Coronary artery (tissue), 2 donors: ENCODE results near the gene RBBP8NL.

Experiments
- DNase-seq: peaks from one replicate; pipeline ENCODE4 v3.0.0-alpha.2; 2017; ENCODE audit warnings: low spot score
- H3K27ac ChIP-seq, 2 donors: fragments of 200-600 bp; sonication (generic); one replicate each; pipeline ENCODE4 v1.5.1; 2016 to 2019
- H3K4me3 ChIP-seq: fragments of 200-600 bp; sonication (generic); 2 replicates; pipeline ENCODE4 v1.5.1; 2016; ENCODE audit warnings: mild to moderate bottlenecking, moderate library complexity
- TF ChIP-seq, protein P1 (sequence below): fragments of 200-600 bp; sonication (generic); IDR thresholded peaks from one replicate; pipeline ENCODE4 v1.5.1; 2019; ENCODE audit warnings: antibody characterized with exemption

RBBP8NL gene

DNA sequence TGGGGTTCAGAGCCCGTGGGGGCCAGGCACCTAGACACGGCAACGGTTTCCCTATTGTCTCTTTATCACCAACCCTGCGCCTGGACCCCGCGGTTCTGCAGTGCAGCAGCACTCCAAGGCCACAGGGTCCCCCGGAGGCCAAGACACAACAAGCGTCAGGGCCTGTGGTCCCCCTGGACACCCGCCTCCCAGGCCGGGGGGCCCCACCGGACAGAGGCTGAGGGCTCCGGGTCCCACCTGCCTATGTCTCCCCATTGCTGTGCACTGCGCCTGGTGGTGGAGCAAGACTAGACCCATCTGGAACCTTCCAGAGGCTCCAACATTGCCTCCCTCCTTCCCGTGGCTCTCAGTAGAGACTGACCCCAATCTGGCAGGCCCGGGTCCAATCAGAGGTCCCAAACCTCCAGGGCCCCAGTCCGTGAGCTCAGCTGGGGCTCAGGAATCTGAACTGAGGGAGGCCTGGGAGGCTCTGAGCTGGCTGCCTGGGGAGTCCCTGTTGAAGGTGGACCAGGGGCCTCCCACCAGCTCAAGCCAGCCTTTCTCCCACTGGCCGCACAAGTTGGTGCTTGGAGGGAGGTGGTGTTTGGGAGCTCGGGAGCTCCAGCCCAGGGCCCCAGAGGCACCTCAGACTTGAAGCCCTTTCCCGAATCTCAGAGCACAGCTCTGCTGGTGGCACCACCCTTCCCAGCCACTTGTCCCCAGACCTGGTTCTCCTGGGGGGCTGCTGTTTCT, 39.6 kb upstream of the RBBP8NL start:
- Histone ChIP-seq H3K27ac (no peak overlapping the region), H3K4me3 (no peak overlapping the region)
- no peak for DNase-seq
- TF ChIP-seq, protein P1, sequence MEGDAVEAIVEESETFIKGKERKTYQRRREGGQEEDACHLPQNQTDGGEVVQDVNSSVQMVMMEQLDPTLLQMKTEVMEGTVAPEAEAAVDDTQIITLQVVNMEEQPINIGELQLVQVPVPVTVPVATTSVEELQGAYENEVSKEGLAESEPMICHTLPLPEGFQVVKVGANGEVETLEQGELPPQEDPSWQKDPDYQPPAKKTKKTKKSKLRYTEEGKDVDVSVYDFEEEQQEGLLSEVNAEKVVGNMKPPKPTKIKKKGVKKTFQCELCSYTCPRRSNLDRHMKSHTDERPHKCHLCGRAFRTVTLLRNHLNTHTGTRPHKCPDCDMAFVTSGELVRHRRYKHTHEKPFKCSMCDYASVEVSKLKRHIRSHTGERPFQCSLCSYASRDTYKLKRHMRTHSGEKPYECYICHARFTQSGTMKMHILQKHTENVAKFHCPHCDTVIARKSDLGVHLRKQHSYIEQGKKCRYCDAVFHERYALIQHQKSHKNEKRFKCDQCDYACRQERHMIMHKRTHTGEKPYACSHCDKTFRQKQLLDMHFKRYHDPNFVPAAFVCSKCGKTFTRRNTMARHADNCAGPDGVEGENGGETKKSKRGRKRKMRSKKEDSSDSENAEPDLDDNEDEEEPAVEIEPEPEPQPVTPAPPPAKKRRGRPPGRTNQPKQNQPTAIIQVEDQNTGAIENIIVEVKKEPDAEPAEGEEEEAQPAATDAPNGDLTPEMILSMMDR, result no peak

DNA sequence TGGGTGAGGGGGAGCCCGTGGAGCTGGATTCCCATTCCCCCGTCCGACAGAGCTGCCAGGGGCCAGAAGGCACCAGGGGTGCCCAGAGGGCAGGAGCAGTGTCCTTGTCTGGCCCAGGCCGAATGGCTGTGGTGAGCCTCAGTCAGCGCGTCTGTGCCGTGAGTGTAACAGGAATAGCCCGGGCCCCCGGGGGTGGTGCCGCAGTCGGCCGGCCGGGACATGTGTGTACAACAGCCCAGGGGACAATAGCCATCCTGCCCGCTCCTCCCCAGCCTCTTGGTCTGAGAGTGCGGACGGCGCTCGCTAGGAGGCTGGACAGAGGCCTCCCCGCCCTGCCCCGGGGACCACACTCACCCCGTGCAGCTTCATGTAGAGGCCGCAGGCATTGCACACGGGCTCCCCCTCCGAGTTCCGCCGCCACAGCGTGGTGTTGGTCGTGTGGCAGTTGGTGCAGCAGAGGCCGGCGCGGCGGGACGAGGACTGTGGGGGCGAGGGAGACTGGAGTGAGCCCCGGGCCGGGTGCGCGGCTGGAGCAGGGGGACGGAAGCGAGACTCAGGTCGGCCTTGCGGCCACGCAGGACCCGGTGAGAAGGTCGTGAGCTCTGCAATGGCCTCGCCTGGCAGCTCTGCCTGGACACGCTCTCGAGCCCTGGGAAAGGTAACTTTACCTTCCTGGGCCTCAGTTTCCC, 38.9 kb upstream of the RBBP8NL start:
- Histone ChIP-seq H3K4me3 (no peak overlapping the region), H3K27ac (no peak overlapping the region)
- no peak for DNase-seq
- TF ChIP-seq, protein P1, result no peak

- TF ChIP-seq, protein P1, result no peak
- DNase-seq, result no peak
- Histone ChIP-seq H3K4me3 (no peak overlapping the region), H3K27ac (no peak overlapping the region)
Measured at GRCh38 chr20:62464990-62465389, 37.7 kb upstream of the RBBP8NL start.

DNA sequence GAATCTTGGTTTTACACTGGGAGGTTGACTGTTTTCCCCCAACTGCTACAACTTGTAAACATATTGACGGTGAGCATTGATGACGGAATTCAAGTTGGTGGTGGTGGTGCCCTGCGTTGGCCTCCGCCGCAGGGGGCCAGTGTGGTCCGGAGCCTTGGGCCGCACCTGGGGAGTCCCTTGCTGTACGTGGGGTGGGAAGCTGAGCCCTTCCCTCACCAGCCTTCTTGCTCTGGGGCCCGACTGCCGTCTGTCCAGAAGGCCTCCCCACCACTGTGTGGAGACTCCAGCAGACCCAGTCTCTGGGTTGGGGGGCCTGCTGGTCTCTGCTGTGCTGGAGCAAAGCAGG, 37.1 kb upstream of the RBBP8NL start:
- TF ChIP-seq, protein P1, result no peak
- H3K27ac ChIP-seq, result no peak overlapping the region
- DNase-seq, result no peak
- no peak overlapping the region for H3K4me3 ChIP-seq

GRCh38 chr20:62463651-62464424, 36.5 kb upstream of the RBBP8NL start:
- TF ChIP-seq, protein P1, result no peak
- no peak for DNase-seq
- Histone ChIP-seq H3K4me3 (no peak overlapping the region), H3K27ac (no peak overlapping the region)

DNA sequence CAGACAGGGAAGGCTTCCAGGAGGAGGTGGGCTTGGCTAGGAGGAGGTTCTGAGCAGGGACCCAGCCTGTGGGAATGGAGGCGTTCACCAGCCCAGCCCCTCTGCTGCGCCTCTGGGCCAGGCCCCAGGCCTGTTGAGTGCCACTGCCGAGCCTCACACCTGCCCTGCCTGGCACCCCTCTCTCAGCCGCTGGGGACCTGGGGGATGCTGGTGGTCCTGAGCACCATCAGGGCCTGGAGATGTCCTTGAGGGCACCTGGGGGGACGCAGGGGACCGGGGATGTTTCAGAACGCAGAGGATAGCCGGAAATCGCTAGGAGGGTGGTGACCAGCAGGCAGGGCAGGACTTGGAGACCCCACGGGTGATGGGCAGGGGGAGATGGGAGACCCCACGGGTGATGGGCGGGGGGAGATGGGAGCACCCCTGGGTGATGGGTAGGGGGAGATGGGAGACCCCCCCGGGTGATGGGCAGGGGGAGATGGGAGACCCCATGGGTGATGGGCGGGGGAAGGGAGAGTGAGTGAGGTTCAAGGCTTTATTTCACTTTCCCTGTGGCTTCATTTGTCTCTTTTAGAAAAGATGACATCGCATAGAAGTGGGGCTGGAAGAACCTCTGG, 35.7 kb upstream of the RBBP8NL start:
- H3K27ac ChIP-seq, result no peak overlapping the region
- no peak overlapping the region for H3K4me3 ChIP-seq
- no peak for DNase-seq
- TF ChIP-seq, protein P1, result no peak
